Measurements from ENCODE around the gene NFIC.
"Not testable (repeated sequence)": the region's sequence is repeated elsewhere in the genome, so short reads cannot be mapped to it uniquely, and the experiment has no call there.

NFIC gene

GRCh38 chr19:3505598-3506383 is 139.4 kb downstream of the NFIC start, which contains the start of gene FZR1:
Gene FZR1 (plus strand): TSS chr19:3506311. CDS start chr19:3522990, 16,679 bp downstream.
- H3K9me2 ChIP-seq (replicated peaks; ENCODE audit: low read depth, low read length) = no peaks in the 10 kb centered on the region
- H3K4me2 ChIP-seq (ENCODE audit: low read depth, low read length, poor library complexity, severe bottlenecking) = peak within 1 kb of the TSS; percentile 100
- peak within 1 kb of the TSS; percentile 99 for H3K4me3 ChIP-seq (ENCODE audit: low read length, poor library complexity, severe bottlenecking)
- H3K4me1 ChIP-seq (ENCODE audit: insufficient read depth, low read length, poor library complexity, severe bottlenecking) = peaks cover 43% of the 10 kb centered on the region
- no peaks in the 10 kb centered on the region for H3K27me3 ChIP-seq (ENCODE audit: insufficient read depth, low read length, poor library complexity, severe bottlenecking)
- peak within 1 kb of the TSS; percentile 94 for H3K9ac ChIP-seq (ENCODE audit: low read depth, low read length, poor library complexity, severe bottlenecking)
- H3K79me2 ChIP-seq (ENCODE audit: insufficient read depth, low read length) = peaks cover 47% of the 10 kb centered on the region
- no peaks in the 10 kb centered on the region for H3K9me3 ChIP-seq (ENCODE audit: insufficient read depth, low read depth, low read length)
- peaks cover 41% of the 10 kb centered on the region for H4K20me1 ChIP-seq (ENCODE audit: insufficient read depth, low read length, poor library complexity, severe bottlenecking)
- TF ChIP-seq EZH2phosphoT487 (IDR thresholded peaks at IDR 0.05; ENCODE audit: borderline replicate concordance) = no peak
- no peak for TF ChIP-seq CTCF (conservative IDR thresholded peaks at IDR 0.05; ENCODE audit: low read length)
- peak within 1 kb of the TSS; percentile 73 for H2AFZ ChIP-seq (ENCODE audit: low read length)
- H3F3A ChIP-seq (ENCODE audit: low read depth) = no peaks in the 10 kb centered on the region
- H3K36me3 ChIP-seq (ENCODE audit: insufficient read depth, low read length) = no peaks in the 10 kb centered on the region

- H3K4me1 ChIP-seq (ENCODE audit: insufficient read depth, low read length, poor library complexity, severe bottlenecking) = peaks cover 44% of the 10 kb centered on the region
- no peaks in the 10 kb centered on the region for H3K27me3 ChIP-seq (ENCODE audit: insufficient read depth, low read length, poor library complexity, severe bottlenecking)
- peak overlapping the region; percentile 94 for H3K9ac ChIP-seq (ENCODE audit: low read depth, low read length, poor library complexity, severe bottlenecking)
- H3K36me3 ChIP-seq (ENCODE audit: insufficient read depth, low read length) = no peaks in the 10 kb centered on the region
- H3K9me2 ChIP-seq (replicated peaks; ENCODE audit: low read depth, low read length) = no peaks in the 10 kb centered on the region
- no peaks in the 10 kb centered on the region for H3K9me3 ChIP-seq (ENCODE audit: insufficient read depth, low read depth, low read length)
- peak overlapping the region; percentile 100 for H3K4me2 ChIP-seq (ENCODE audit: low read depth, low read length, poor library complexity, severe bottlenecking)
- H3K4me3 ChIP-seq (ENCODE audit: low read length, poor library complexity, severe bottlenecking) = peak overlapping the region; percentile 99
- H4K20me1 ChIP-seq (ENCODE audit: insufficient read depth, low read length, poor library complexity, severe bottlenecking) = peaks cover 50% of the 10 kb centered on the region
- H2AFZ ChIP-seq (ENCODE audit: low read length) = peak overlapping the region; percentile 68; the same call in 1 of the 2 replicates
- H3F3A ChIP-seq (ENCODE audit: low read depth) = no peaks in the 10 kb centered on the region
- TF ChIP-seq EZH2phosphoT487 (IDR thresholded peaks at IDR 0.05; ENCODE audit: borderline replicate concordance) = no peak
- peaks cover 55% of the 10 kb centered on the region for H3K79me2 ChIP-seq (ENCODE audit: insufficient read depth, low read length)
Observed at GRCh38 chr19:3506384-3507340, 140.3 kb downstream of the NFIC start.

- H3K9me2 ChIP-seq (replicated peaks; ENCODE audit: low read depth, low read length) = no peaks in the 10 kb centered on the region
- peaks cover 59% of the 10 kb centered on the region for H4K20me1 ChIP-seq (ENCODE audit: insufficient read depth, low read length, poor library complexity, severe bottlenecking)
- peak overlapping the region; percentile 94 for H3K9ac ChIP-seq (ENCODE audit: low read depth, low read length, poor library complexity, severe bottlenecking)
- peaks cover 44% of the 10 kb centered on the region for H3K4me1 ChIP-seq (ENCODE audit: insufficient read depth, low read length, poor library complexity, severe bottlenecking)
- TF ChIP-seq EZH2phosphoT487 (IDR thresholded peaks at IDR 0.05; ENCODE audit: borderline replicate concordance) (no peak), CTCF (conservative IDR thresholded peaks at IDR 0.05; ENCODE audit: low read length) (no peak)
- peak overlapping the region; percentile 99 for H3K4me3 ChIP-seq (ENCODE audit: low read length, poor library complexity, severe bottlenecking)
- H3K36me3 ChIP-seq (ENCODE audit: insufficient read depth, low read length) = no peaks in the 10 kb centered on the region
- peak overlapping the region; percentile 100 for H3K4me2 ChIP-seq (ENCODE audit: low read depth, low read length, poor library complexity, severe bottlenecking)
- H3F3A ChIP-seq (ENCODE audit: low read depth) = no peaks in the 10 kb centered on the region
- H3K79me2 ChIP-seq (ENCODE audit: insufficient read depth, low read length) = peaks cover 64% of the 10 kb centered on the region
- no peak overlapping the region for H2AFZ ChIP-seq (ENCODE audit: low read length)
- no peaks in the 10 kb centered on the region for H3K9me3 ChIP-seq (ENCODE audit: insufficient read depth, low read depth, low read length)
- H3K27me3 ChIP-seq (ENCODE audit: insufficient read depth, low read length, poor library complexity, severe bottlenecking) = no peaks in the 10 kb centered on the region
Observed at GRCh38 chr19:3507371-3508120, 141.2 kb downstream of the NFIC start.

GRCh38 chr19:3508121-3508661 is 141.8 kb downstream of the NFIC start:
- H3F3A ChIP-seq (ENCODE audit: low read depth); H3K9me3 ChIP-seq (ENCODE audit: insufficient read depth, low read depth, low read length); H2AFZ ChIP-seq (ENCODE audit: low read length); H3K27me3 ChIP-seq (ENCODE audit: insufficient read depth, low read length, poor library complexity, severe bottlenecking); H3K9me2 ChIP-seq (replicated peaks; ENCODE audit: low read depth, low read length); H3K36me3 ChIP-seq (ENCODE audit: insufficient read depth, low read length): not testable (repeated sequence)
- H3K4me1 ChIP-seq (ENCODE audit: insufficient read depth, low read length, poor library complexity, severe bottlenecking) = peaks cover 44% of the 10 kb centered on the region
- H3K4me2 ChIP-seq (ENCODE audit: low read depth, low read length, poor library complexity, severe bottlenecking) = peak overlapping the region; percentile 100
- peaks cover 71% of the 10 kb centered on the region for H3K79me2 ChIP-seq (ENCODE audit: insufficient read depth, low read length)
- peaks cover 65% of the 10 kb centered on the region for H4K20me1 ChIP-seq (ENCODE audit: insufficient read depth, low read length, poor library complexity, severe bottlenecking)
- H3K4me3 ChIP-seq (ENCODE audit: low read length, poor library complexity, severe bottlenecking) = peak overlapping the region; percentile 99
- peak overlapping the region; percentile 41 for H3K9ac ChIP-seq (ENCODE audit: low read depth, low read length, poor library complexity, severe bottlenecking)

Data from Loucy (cell line).